T-helper 22 cell (primary cell): Measurements from ENCODE around the gene SLC25A24.

ENCODE experiments used
- DNase-seq: peaks from one replicate; pipeline ENCODE4 v3.0.0-alpha.2; 2020; ENCODE audit warnings: low read depth

The SLC25A24 gene

DNA sequence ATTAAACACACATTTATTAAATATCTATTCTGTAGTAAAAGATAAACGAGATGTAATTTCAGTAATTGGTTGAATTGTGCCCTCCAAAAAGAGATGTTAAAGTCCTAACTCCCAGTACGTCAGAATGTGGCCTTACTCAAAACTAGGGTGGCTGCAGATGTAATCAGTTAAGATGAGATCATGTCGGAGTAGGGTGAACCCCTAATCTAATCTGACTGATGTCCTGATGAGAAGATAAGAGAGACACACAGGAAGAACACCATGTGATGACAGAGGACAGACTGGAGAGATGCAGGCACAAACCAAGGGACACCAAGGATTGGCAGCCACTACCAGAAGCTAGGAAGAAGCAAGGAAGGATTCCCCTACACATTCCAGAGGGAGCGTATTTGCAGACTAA lies 104.1 kb downstream of the SLC25A24 start:
- no peak for DNase-seq

DNA sequence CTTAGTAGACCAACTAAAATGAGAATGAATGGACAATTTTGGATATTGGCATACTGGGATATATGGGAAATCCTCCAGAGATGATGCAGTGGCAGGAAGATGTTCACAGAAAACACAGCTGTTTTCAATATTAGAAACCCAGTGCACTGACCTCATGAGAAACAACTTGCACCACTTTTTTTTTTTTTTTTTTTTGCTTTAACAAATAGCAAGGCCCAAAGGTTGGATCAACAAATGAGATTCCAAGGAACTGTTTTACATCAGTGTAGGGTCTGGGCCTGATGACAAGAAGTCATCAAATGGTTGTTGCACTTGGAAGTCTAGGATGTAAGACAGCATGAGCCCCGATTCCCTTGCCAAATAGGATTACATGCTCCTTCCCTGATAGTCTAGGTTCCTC lies 110.7 kb downstream of the SLC25A24 start:
- DNase-seq: no peak

DNA sequence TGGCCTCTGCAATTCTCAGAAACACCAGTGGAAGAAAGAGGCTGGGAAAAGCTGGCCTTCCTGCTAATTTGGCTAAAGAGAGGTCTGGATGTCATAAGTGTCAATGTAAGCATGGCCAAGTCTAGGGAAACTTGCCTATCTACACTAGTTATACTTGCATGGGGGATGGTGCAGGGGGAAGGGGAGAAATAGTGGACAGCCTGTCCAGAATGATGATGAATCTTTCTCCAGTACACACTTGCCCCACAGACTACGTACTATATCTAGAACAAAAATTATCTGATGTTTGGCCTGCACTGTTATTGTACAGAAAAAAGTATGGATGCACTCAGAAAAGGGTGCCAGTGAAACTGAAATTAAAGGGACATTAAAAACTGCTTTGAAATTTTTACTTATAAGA lies 114.5 kb downstream of the SLC25A24 start:
- DNase-seq: no peak

DNA sequence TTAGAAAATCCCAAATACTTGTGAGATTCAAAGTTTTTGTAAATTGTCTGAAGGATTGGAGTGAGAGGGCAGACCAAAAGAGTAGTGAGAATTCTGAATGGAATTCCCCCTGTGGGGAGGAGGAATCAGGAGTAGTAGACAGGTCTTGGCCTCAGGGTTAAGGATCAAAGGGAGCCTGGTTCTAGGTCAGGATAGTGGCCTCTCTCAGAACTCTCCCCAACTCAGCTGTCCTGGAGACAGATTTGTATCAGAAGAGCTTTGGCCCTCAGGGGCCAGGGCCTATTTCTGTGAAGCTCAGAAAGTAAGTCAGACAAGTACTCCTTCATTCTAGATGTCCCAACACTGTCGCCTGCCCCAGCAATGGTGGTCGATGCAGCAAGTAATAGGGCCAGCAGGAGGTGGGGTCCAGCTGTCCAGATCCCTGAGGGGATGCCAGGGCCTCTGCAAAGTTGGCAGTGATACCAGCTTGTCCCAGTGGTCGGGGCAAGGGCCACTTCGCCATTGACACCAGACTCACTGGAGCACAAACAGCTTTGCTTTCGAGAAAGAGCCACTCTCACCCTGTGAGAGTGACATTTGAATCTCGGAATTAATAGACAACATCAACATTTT lies 115.2 kb downstream of the SLC25A24 start:
- no peak for DNase-seq
